HEK293 (cell line): Measurements from ENCODE around the gene NOSIP.

ENCODE experiments used
- AEBP2 ChIP-seq: fragments of 450-650 bp; formaldehyde crosslinking; IDR thresholded peaks from 2 replicates; pipeline ENCODE4 v1.5.1; 2016; ENCODE audit warnings: missing biosample characterization, missing genetic modification characterization, borderline replicate concordance
- CTCF ChIP-seq: fragments of 450-650 bp; formaldehyde crosslinking; IDR thresholded peaks from 2 replicates; pipeline ENCODE4 v1.5.1; 2016; ENCODE audit warnings: missing biosample characterization, missing genetic modification characterization
- ZBTB21 ChIP-seq: fragments of 450-650 bp; formaldehyde crosslinking; IDR thresholded peaks from 2 replicates; pipeline ENCODE4 v1.5.1; 2017; ENCODE audit warnings: missing biosample characterization, missing genetic modification characterization
- ZBTB44 ChIP-seq: fragments of 450-650 bp; IDR thresholded peaks from 2 replicates; pipeline ENCODE4 v1.5.1; 2018; ENCODE audit warnings: missing biosample characterization, mild to moderate bottlenecking, missing genetic modification characterization
- ZEB2 ChIP-seq: fragments of 450-650 bp; formaldehyde crosslinking; IDR thresholded peaks from 2 replicates; pipeline ENCODE4 v1.5.1; 2016; ENCODE audit warnings: missing biosample characterization, missing genetic modification characterization
- ZFP3 ChIP-seq: fragments of 450-650 bp; formaldehyde crosslinking; IDR thresholded peaks from 2 replicates; pipeline ENCODE4 v1.5.1; 2016; ENCODE audit warnings: low read depth, missing biosample characterization, missing genetic modification characterization
- ZNF121 ChIP-seq: fragments of 450-650 bp; formaldehyde crosslinking; IDR thresholded peaks from 2 replicates; pipeline ENCODE4 v1.5.1; 2016; ENCODE audit warnings: missing biosample characterization, missing genetic modification characterization
- ZNF624 ChIP-seq: fragments of 450-650 bp; formaldehyde crosslinking; IDR thresholded peaks from 2 replicates; pipeline ENCODE4 v1.5.1; 2017; ENCODE audit warnings: missing biosample characterization, missing genetic modification characterization

DNA sequence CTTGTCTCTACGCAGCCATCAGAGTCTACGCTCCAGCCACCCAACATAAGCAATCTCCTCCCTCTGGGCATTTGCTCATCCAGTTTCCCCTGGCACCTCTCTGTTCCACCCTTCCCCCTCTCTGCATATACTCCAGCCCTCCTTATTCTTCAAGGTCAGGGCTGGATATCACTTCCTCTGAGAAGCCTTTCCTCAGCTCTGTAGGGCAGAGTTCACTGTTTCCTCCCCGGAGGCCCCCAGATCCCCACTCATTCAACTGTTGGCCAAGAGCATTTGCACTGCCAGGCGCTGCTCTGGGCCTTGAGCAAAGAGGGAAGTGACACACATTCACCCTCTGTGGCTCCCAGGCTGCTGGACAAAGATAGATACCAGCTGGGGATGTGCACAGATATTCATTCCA is 64.6 kb downstream of the NOSIP start:
- TF ChIP-seq ZFP3 (tag by site-specific recombination): no peak
- TF ChIP-seq CTCF (tag by site-specific recombination): no peak
- no peak for TF ChIP-seq ZNF624
- no peak for TF ChIP-seq AEBP2 (tag by site-specific recombination)
- TF ChIP-seq ZBTB21 (tag by site-specific recombination): no peak
- no peak for TF ChIP-seq ZNF121 (tag by site-specific recombination)
- TF ChIP-seq ZEB2 (tag by site-specific recombination): no peak
- no peak for TF ChIP-seq ZBTB44
